GM12891 (cell line): ENCODE results near the gene FGFBP2.

Experiments
- POLR2A ChIP-seq: IDR thresholded peaks from 2 replicates; pipeline ENCODE4 v1.6.1; 2011; ENCODE audit warnings: low read depth, low read length, control low read depth
- POLR2AphosphoS5 ChIP-seq: IDR thresholded peaks from 2 replicates; pipeline ENCODE4 v1.6.1; 2011; ENCODE audit warnings: low read depth, low read length, control low read depth

DNA sequence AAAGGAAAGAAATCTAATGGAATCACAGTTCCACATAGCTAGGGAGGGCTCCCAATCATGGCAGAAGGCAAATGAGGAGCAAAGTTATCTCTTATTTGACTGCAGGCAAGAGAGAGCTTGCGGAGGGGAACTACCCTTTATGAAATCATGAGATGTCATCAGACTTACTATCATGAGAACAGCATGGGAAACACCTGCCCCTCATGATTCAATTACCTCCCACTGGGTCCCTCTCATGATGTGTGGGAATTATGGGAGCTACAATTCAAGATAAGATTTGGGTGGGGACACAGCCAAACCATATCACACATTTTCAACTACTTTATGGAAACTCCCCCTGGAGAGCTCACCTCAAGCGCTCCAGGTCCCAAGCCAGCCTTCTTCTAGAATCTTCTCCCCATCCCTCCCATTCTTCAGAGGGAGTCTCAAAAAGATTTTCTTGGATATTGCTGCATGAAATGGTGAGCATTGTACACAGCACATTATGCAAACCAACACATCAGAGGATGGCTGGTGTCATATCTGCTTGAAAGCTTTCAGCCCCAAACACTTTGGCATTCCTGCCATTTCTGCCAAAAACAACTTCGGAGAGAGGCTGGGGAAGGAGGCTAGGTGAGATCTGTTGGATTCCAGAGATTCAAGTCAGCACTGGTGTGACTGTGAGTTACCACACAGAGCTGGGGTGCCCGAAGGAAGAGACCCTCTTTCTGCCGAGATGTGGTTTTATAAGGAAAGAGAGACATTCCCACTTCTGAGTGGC lies 31.3 kb downstream of the FGFBP2 start:
- TF ChIP-seq POLR2A (no peak), POLR2AphosphoS5 (no peak)
